HL-60 (cell line): Measurements from ENCODE around the gene R3HCC1L.

ENCODE experiments used
- CTCF ChIP-seq: IDR thresholded peaks from one replicate; pipeline ENCODE4 v1.5.1; 2011; ENCODE audit warnings: low read length, control low read depth, inconsistent platforms; ENCODE audit not compliant: insufficient read depth
- REST ChIP-seq: IDR thresholded peaks from 2 replicates; pipeline ENCODE4 v1.6.1; 2012; ENCODE audit warnings: low read depth; ENCODE audit not compliant: insufficient replicate concordance

GRCh38 chr10:98263088-98263487 lies 128.6 kb downstream of the R3HCC1L start:
- TF ChIP-seq CTCF, result no peak
- no peak for TF ChIP-seq REST
